B cell (primary cell): Measurements from ENCODE around the gene NOS1. TPM values are rescaled to one million over a fixed set of nuclear protein-coding genes. Genes with fewer than 3 reads are reported as not detected.

Source experiments
- ATAC-seq: fragments of 200-7000 bp; cut with Tn5 transposase; one replicate; pipeline ENCODE4 v1.10.0; 2021; ENCODE audit warnings: low read depth, mild to moderate bottlenecking, moderate number of reproducible peaks, moderate library complexity
- CTCF ChIA-PET: fragments of 350-600 bp; sonication (Branson Sonifier 250); formaldehyde crosslinking; loops from one replicate; lab custom pipeline; 2021; ENCODE audit warnings: antibody characterized with exemption, inconsistent platforms; lab: Charles Lee
- POLR2A ChIA-PET: fragments of 350-600 bp; sonication (Branson Sonifier 250); formaldehyde crosslinking; loops from one replicate; lab custom pipeline; 2021; ENCODE audit warnings: antibody characterized with exemption; lab: Charles Lee
- DNase-seq: peaks from one replicate; pipeline ENCODE4 v3.0.0; 2013
- H2AFZ ChIP-seq: 2 replicates; pipeline ENCODE4 v1.6.1; 2012; ENCODE audit warnings: mild to moderate bottlenecking, low read depth, low read length; ENCODE audit not compliant: insufficient read depth, poor library complexity, severe bottlenecking
- H3K27ac ChIP-seq, 2 donors: 1 replicate in 1 of 2; 2 replicates in 1 of 2; pipeline ENCODE4 v1.5.1; 2012 to 2013; ENCODE audit warnings: low read length in 2 of 2, mild to moderate bottlenecking in 2 of 2, moderate library complexity in 1 of 2
- H3K27me3 ChIP-seq, 4 experiments: fragments of 200-600 bp in 1 of 4; sonication (generic) in 1 of 4; replicated peaks in 1 of 4; 1 replicate in 2 of 4; 2 replicates in 2 of 4; pipeline versions ENCODE4 v1.6.1 to v1.7.0; 2013 to 2016; ENCODE audit warnings: low read length in 3 of 4, mild to moderate bottlenecking in 2 of 4, mixed read lengths in 1 of 4, moderate library complexity in 1 of 4; ENCODE audit not compliant: insufficient read depth in 4 of 4, control insufficient read depth in 3 of 4; ENCODE audit errors: control extremely low read depth in 1 of 4
- H3K36me3 ChIP-seq, 2 experiments: replicated peaks in 1 of 2; 1 replicate in 1 of 2; 2 replicates in 1 of 2; pipeline versions ENCODE4 v1.6.1 to v1.7.1; 2013; ENCODE audit warnings: low read length in 1 of 2; ENCODE audit not compliant: insufficient read depth in 2 of 2, control insufficient read depth in 1 of 2; ENCODE audit errors: control extremely low read depth in 1 of 2, extremely low read depth in 1 of 2
- H3K4me1 ChIP-seq, 2 donors: fragments of 200-600 bp in 1 of 2; sonication (generic) in 1 of 2; 1 replicate in 1 of 2; 2 replicates in 1 of 2; pipeline versions ENCODE4 v1.5.1 to v1.6.1; 2013 to 2017; ENCODE audit warnings: low read length in 2 of 2; ENCODE audit not compliant: control insufficient read depth in 2 of 2, insufficient read depth in 2 of 2
- H3K4me2 ChIP-seq: replicated peaks from 2 replicates; pipeline ENCODE3; 2012; ENCODE audit warnings: mild to moderate bottlenecking, low read depth, low read length; ENCODE audit not compliant: poor library complexity, severe bottlenecking
- H3K4me3 ChIP-seq, 5 experiments: fragments of 200-600 bp in 1 of 5; sonication (generic) in 1 of 5; 1 replicate in 3 of 5; 2 replicates in 2 of 5; pipeline versions ENCODE4 v1.5.1 to v1.7.0; 2011 to 2016; ENCODE audit warnings: low read length in 4 of 5, mild to moderate bottlenecking in 4 of 5, low read depth in 2 of 5, control low read depth in 1 of 5, moderate library complexity in 1 of 5; ENCODE audit not compliant: insufficient read depth in 1 of 5; ENCODE audit errors: control extremely low read depth in 1 of 5, extremely low read depth in 1 of 5
- H3K79me2 ChIP-seq: fragments of 200-600 bp; sonication (generic); one replicate; pipeline ENCODE4 v1.6.0; 2016; ENCODE audit warnings: low read length; ENCODE audit not compliant: control insufficient read depth, insufficient read depth
- H3K9ac ChIP-seq: fragments of 200-600 bp; sonication (generic); 2 replicates; pipeline ENCODE4 v1.6.1; 2017; ENCODE audit warnings: mild to moderate bottlenecking, low read length, moderate library complexity
- H3K9me3 ChIP-seq, 3 donors: one replicate each; pipeline versions ENCODE4 v1.6.1 to v1.7.1; 2013; ENCODE audit warnings: low read length in 2 of 3; ENCODE audit not compliant: control insufficient read depth in 2 of 3, insufficient read depth in 1 of 3; ENCODE audit errors: control extremely low read depth in 1 of 3
- H4K20me1 ChIP-seq: 2 replicates; pipeline ENCODE4 v1.6.0; 2012; ENCODE audit warnings: mild to moderate bottlenecking, low read length; ENCODE audit not compliant: insufficient read depth, control insufficient read depth, poor library complexity, severe bottlenecking
- H3K27ac Mint-ChIP-seq: one replicate; pipeline ENCODE4 v1.8.0; 2021; ENCODE audit warnings: mixed read lengths
- H3K27me3 Mint-ChIP-seq: one replicate; pipeline ENCODE4 v1.8.0; 2021; ENCODE audit warnings: mixed read lengths
- H3K4me1 Mint-ChIP-seq: one replicate; pipeline ENCODE4 v1.8.0; 2021; ENCODE audit warnings: mixed read lengths
- H3K4me3 Mint-ChIP-seq: one replicate; pipeline ENCODE4 v1.8.0; 2021; ENCODE audit warnings: mixed read lengths
- H3K9me3 Mint-ChIP-seq: one replicate; pipeline ENCODE4 v1.8.0; 2022; ENCODE audit warnings: mixed read lengths; ENCODE audit not compliant: insufficient read depth
- CTCF ChIP-seq: fragments of 200-600 bp; IDR thresholded peaks from one replicate; pipeline ENCODE4 v1.8.0; 2022; ENCODE audit warnings: antibody characterized with exemption, mild to moderate bottlenecking
- EZH2 ChIP-seq: IDR thresholded peaks from 2 replicates; pipeline ENCODE4 v1.6.1; 2012; ENCODE audit warnings: borderline replicate concordance, low read depth, mild to moderate bottlenecking, moderate library complexity, low read length; ENCODE audit not compliant: insufficient read depth, poor library complexity, severe bottlenecking
- WGBS: methylation state at CpG from one replicate; pipeline ENCODE4 v1.1.5; 2013; ENCODE audit warnings: missing lambda C conversion rate; ENCODE audit not compliant: insufficient coverage; 5-methylcytosine and 5-hydroxymethylcytosine counted together
- intact Hi-C: fragments of 100-400 bp; cut with micrococcal nuclease; formaldehyde crosslinking; loops from one replicate; pipeline ENCODE4 v1.10.0; 2022
- polyA plus RNA-seq: library from polyadenylated mRNA; depleted of rRNA; stranded (reverse); fragments of >200 nt; gene quantifications from 2 replicates; pipeline ENCODE4 v1.2.3, GENCODE V29; 2012
- total RNA-seq, 2 donors: library from RNA; stranded (reverse); fragments of 120-200 nt in 1 of 2; gene quantifications; 1 replicate in 1 of 2; 2 replicates in 1 of 2; pipeline versions ENCODE4 v1.2.3 to v1.2.4, GENCODE V29; 2013 to 2022

Gene NOS1
- total and polyA plus RNA-seq, 2 donors (not counting 1 experiment from before 2014, with no cell fraction given), result not detected

GRCh38 chr12:117330441-117331113 is 30.8 kb downstream of the NOS1 start:
- H3K27me3 Mint-ChIP-seq, result peaks cover 26% of the 10 kb centered on the region
- Histone ChIP-seq H3K27me3 (peaks cover 0 to 3% (median 0%) of the 10 kb centered on the region in 4 experiments), H3K4me2 (no peak overlapping the region), H3K36me3 (no peaks in the 10 kb centered on the region), H3K9ac (no peak overlapping the region), H3K4me1 (no peaks in the 10 kb centered on the region), H3K4me3 (no peak overlapping the region), H4K20me1 (no peaks in the 10 kb centered on the region), H3K27ac (no peak overlapping the region), H3K9me3 (peaks cover 0 to 5% (median 0%) of the 10 kb centered on the region in 3 donors), H3K79me2 (no peaks in the 10 kb centered on the region), H2AFZ (no peak overlapping the region)
- no peak overlapping the region for H3K27ac Mint-ChIP-seq
- WGBS, result 91% methylated on average over 27 of the region's 27 CpGs
- DNase-seq, result no peak
- H3K4me3 Mint-ChIP-seq, result no peak overlapping the region
- no peaks in the 10 kb centered on the region for H3K4me1 Mint-ChIP-seq
- no peaks in the 10 kb centered on the region for H3K9me3 Mint-ChIP-seq
- CTCF ChIA-PET, result no interaction called here
- TF ChIP-seq CTCF (no peak), EZH2 (no peak)
- POLR2A ChIA-PET, result no interaction called here
- intact Hi-C loops, result no loop called here
- ATAC-seq, result no peak

- Mint-ChIP-seq H3K27ac (no peak overlapping the region), H3K4me1 (no peaks in the 10 kb centered on the region), H3K9me3 (no peaks in the 10 kb centered on the region), H3K27me3 (peaks cover 32% of the 10 kb centered on the region), H3K4me3 (no peak overlapping the region)
- no peak for ATAC-seq
- Histone ChIP-seq H3K79me2 (no peaks in the 10 kb centered on the region), H3K27me3 (peaks cover 0 to 3% (median 0%) of the 10 kb centered on the region in 4 experiments), H4K20me1 (no peaks in the 10 kb centered on the region), H3K9ac (no peak overlapping the region), H3K9me3 (peaks cover 0 to 9% (median 0%) of the 10 kb centered on the region in 3 donors), H3K36me3 (no peaks in the 10 kb centered on the region), H3K4me1 (no peaks in the 10 kb centered on the region), H3K27ac (no peak overlapping the region), H3K4me3 (no peak overlapping the region), H3K4me2 (no peak overlapping the region), H2AFZ (no peak overlapping the region)
- ChIA-PET POLR2A (no interaction called here), CTCF (no interaction called here)
- intact Hi-C loops, result no loop called here
- 68% methylated on average over 6 of the region's 8 CpGs for WGBS
- TF ChIP-seq CTCF, result no peak
- TF ChIP-seq EZH2, result no peak
- DNase-seq, result no peak
Observed at GRCh38 chr12:117329756-117330155, 31.7 kb downstream of the NOS1 start.
